ENCODE measurements around the gene FBN1.

FBN1 gene

GRCh38 chr15:48374472-48374871, 271.0 kb downstream of the FBN1 start:
- no peak for DNase-seq (ENCODE audit: low spot score)
- TF ChIP-seq CTCF (conservative IDR thresholded peaks at IDR 0.05; ENCODE audit: low read depth): no peak
- POLR2A ChIA-PET (ENCODE audit: low non-redundant PET): no interaction called here
- CTCF ChIA-PET: interaction anchor here (0.7 kb wide), 1 partner anchor 378 kb away, joined by 4 read pairs; no protein-coding TSS in a partner anchor
- H3K27ac ChIP-seq: no peak overlapping the region

GRCh38 chr15:48373821-48374451, 271.6 kb downstream of the FBN1 start:
- CTCF ChIA-PET: interaction anchor here (0.7 kb wide), 1 partner anchor 379 kb away, joined by 4 read pairs; no protein-coding TSS in a partner anchor
- DNase-seq (ENCODE audit: low spot score): peak; percentile 72
- H3K27ac ChIP-seq: peak overlapping the region; percentile 53
- no peak for TF ChIP-seq CTCF (conservative IDR thresholded peaks at IDR 0.05; ENCODE audit: low read depth)
- POLR2A ChIA-PET (ENCODE audit: low non-redundant PET): no interaction called here

- ChIA-PET CTCF (interaction anchor here (1.0 kb wide), 1 partner anchor 430 kb away, joined by 7 read pairs; no protein-coding TSS in a partner anchor), POLR2A (ENCODE audit: low non-redundant PET) (no interaction called here)
- no peak for DNase-seq (ENCODE audit: low spot score)
- no peak for TF ChIP-seq CTCF (conservative IDR thresholded peaks at IDR 0.05; ENCODE audit: low read depth)
- H3K27ac ChIP-seq: no peak overlapping the region
These were observed 273.5 kb downstream of the FBN1 start for GRCh38 chr15:48371961-48372360.

- DNase-seq (ENCODE audit: low spot score): no peak
- no peak for TF ChIP-seq CTCF (conservative IDR thresholded peaks at IDR 0.05; ENCODE audit: low read depth)
- CTCF ChIA-PET: interaction anchor here (1.0 kb wide), 1 partner anchor 430 kb away, joined by 7 read pairs; no protein-coding TSS in a partner anchor
- POLR2A ChIA-PET (ENCODE audit: low non-redundant PET): no interaction called here
- no peak overlapping the region for H3K27ac ChIP-seq
These were observed 274.0 kb downstream of the FBN1 start for GRCh38 chr15:48371550-48371949.

- DNase-seq (ENCODE audit: low spot score): no peak
- TF ChIP-seq CTCF (conservative IDR thresholded peaks at IDR 0.05; ENCODE audit: low read depth): no peak
- CTCF ChIA-PET: no interaction called here
- H3K27ac ChIP-seq: no peak overlapping the region
- POLR2A ChIA-PET (ENCODE audit: low non-redundant PET): no interaction called here
These were observed 275.0 kb downstream of the FBN1 start for GRCh38 chr15:48370460-48370859.

- H3K27ac ChIP-seq: no peak overlapping the region
- no peak for TF ChIP-seq CTCF (conservative IDR thresholded peaks at IDR 0.05; ENCODE audit: low read depth)
- ChIA-PET CTCF (no interaction called here), POLR2A (ENCODE audit: low non-redundant PET) (no interaction called here)
- no peak for DNase-seq (ENCODE audit: low spot score)
These were observed 278.0 kb downstream of the FBN1 start for GRCh38 chr15:48367483-48367882.
